Measurements from ENCODE around the gene RCAN1.
"Not testable (repeated sequence)": the region's sequence is repeated elsewhere in the genome, so short reads cannot be mapped to it uniquely, and the experiment has no call there.

RCAN1 gene

DNA sequence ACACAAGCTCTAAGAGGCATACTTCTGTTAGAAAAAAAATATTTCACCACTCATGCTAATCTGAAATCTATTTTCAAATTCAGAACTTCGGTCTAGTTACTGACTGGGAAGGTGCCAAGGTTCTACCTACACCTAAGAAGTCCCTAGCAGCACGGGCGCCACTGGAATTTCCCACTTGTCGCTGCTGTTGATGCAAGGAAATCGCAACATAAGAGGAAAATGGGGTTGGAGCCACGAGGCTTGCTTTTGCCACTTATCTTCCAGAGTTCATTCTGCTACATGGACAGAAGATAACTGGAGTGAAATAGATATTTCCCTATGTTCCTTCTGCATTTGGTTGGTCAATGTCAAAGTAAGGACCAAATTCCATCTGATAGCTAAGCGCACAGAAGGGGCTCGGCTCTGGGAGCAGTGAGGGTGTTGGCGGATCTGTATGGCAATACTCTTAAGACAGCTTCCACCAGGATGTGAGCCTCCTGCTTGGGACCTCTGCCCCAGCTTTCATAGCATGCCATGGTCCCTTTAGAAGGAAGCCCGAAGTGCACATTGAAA, 47.2 kb downstream of the RCAN1 start:
- no peaks in the 10 kb centered on the region for H3F3A ChIP-seq (ENCODE audit: control insufficient read depth, insufficient read depth)
- no peaks in the 10 kb centered on the region for H3K9me2 ChIP-seq (replicated peaks; ENCODE audit: control insufficient read depth, low read length)
- peak overlapping the region; percentile 7; the same call in 1 of the 2 replicates for H3K4me2 ChIP-seq (ENCODE audit: low read length)
- no peak overlapping the region for H3K27ac ChIP-seq (ENCODE audit: low read depth, low read length)
- H3K9me3 ChIP-seq (ENCODE audit: control insufficient read depth, insufficient read depth, low read length), result no peaks in the 10 kb centered on the region
- no peaks in the 10 kb centered on the region for H3K79me2 ChIP-seq (ENCODE audit: control insufficient read depth, low read length)
- no peak overlapping the region for H3K4me3 ChIP-seq (ENCODE audit: low read length)
- H3K27me3 ChIP-seq (ENCODE audit: control insufficient read depth, low read length), result no peaks in the 10 kb centered on the region
- no peaks in the 10 kb centered on the region for H3K36me3 ChIP-seq (ENCODE audit: control insufficient read depth, low read length)
- TF ChIP-seq, protein P1, sequence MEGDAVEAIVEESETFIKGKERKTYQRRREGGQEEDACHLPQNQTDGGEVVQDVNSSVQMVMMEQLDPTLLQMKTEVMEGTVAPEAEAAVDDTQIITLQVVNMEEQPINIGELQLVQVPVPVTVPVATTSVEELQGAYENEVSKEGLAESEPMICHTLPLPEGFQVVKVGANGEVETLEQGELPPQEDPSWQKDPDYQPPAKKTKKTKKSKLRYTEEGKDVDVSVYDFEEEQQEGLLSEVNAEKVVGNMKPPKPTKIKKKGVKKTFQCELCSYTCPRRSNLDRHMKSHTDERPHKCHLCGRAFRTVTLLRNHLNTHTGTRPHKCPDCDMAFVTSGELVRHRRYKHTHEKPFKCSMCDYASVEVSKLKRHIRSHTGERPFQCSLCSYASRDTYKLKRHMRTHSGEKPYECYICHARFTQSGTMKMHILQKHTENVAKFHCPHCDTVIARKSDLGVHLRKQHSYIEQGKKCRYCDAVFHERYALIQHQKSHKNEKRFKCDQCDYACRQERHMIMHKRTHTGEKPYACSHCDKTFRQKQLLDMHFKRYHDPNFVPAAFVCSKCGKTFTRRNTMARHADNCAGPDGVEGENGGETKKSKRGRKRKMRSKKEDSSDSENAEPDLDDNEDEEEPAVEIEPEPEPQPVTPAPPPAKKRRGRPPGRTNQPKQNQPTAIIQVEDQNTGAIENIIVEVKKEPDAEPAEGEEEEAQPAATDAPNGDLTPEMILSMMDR (IDR thresholded peaks at IDR 0.05; ENCODE audit: low read depth, low read length, poor library complexity, severe bottlenecking), result no peak
- no peak for TF ChIP-seq EZH2phosphoT487 (IDR thresholded peaks at IDR 0.05; ENCODE audit: borderline replicate concordance, low read length)
- no peaks in the 10 kb centered on the region for H4K20me1 ChIP-seq (ENCODE audit: control insufficient read depth, insufficient read depth, low read depth, low read length)
- H3K4me1 ChIP-seq (ENCODE audit: control insufficient read depth, low read length), result peaks cover 31% of the 10 kb centered on the region

- H3K27me3 ChIP-seq (ENCODE audit: control insufficient read depth, low read length), result no peaks in the 10 kb centered on the region
- 0 out of 2 replicates have a peak overlapping the region, but pooled peaks have one; percentile 1 for H3K4me3 ChIP-seq (ENCODE audit: low read length)
- H3K4me2 ChIP-seq (ENCODE audit: low read length), result peak overlapping the region; percentile 9; the same call in 1 of the 2 replicates
- no peaks in the 10 kb centered on the region for H4K20me1 ChIP-seq (ENCODE audit: control insufficient read depth, insufficient read depth, low read depth, low read length)
- no peaks in the 10 kb centered on the region for H3F3A ChIP-seq (ENCODE audit: control insufficient read depth, insufficient read depth)
- H3K27ac ChIP-seq (ENCODE audit: low read depth, low read length), result no peak overlapping the region
- H3K79me2 ChIP-seq (ENCODE audit: control insufficient read depth, low read length), result no peaks in the 10 kb centered on the region
- no peaks in the 10 kb centered on the region for H3K9me2 ChIP-seq (replicated peaks; ENCODE audit: control insufficient read depth, low read length)
- no peaks in the 10 kb centered on the region for H3K9me3 ChIP-seq (ENCODE audit: control insufficient read depth, insufficient read depth, low read length)
- H3K4me1 ChIP-seq (ENCODE audit: control insufficient read depth, low read length), result peaks cover 31% of the 10 kb centered on the region
- no peaks in the 10 kb centered on the region for H3K36me3 ChIP-seq (ENCODE audit: control insufficient read depth, low read length)
- TF ChIP-seq, protein P1 (IDR thresholded peaks at IDR 0.05; ENCODE audit: low read depth, low read length, poor library complexity, severe bottlenecking), result no peak
- no peak for TF ChIP-seq EZH2phosphoT487 (IDR thresholded peaks at IDR 0.05; ENCODE audit: borderline replicate concordance, low read length)
These were observed 49.7 kb downstream of the RCAN1 start for GRCh38 chr21:34565238-34565637.

GRCh38 chr21:34563370-34563769, 51.5 kb downstream of the RCAN1 start:
- not testable (repeated sequence) for H3K9me2 ChIP-seq (replicated peaks; ENCODE audit: control insufficient read depth, low read length); H3F3A ChIP-seq (ENCODE audit: control insufficient read depth, insufficient read depth); H4K20me1 ChIP-seq (ENCODE audit: control insufficient read depth, insufficient read depth, low read depth, low read length); H3K4me3 ChIP-seq (ENCODE audit: low read length); H3K4me2 ChIP-seq (ENCODE audit: low read length); H3K27ac ChIP-seq (ENCODE audit: low read depth, low read length); H3K9me3 ChIP-seq (ENCODE audit: control insufficient read depth, insufficient read depth, low read length); H3K36me3 ChIP-seq (ENCODE audit: control insufficient read depth, low read length); H3K79me2 ChIP-seq (ENCODE audit: control insufficient read depth, low read length); H3K27me3 ChIP-seq (ENCODE audit: control insufficient read depth, low read length)
- peaks cover 27% of the 10 kb centered on the region for H3K4me1 ChIP-seq (ENCODE audit: control insufficient read depth, low read length)

- Histone ChIP-seq H3F3A (ENCODE audit: control insufficient read depth, insufficient read depth) (no peaks in the 10 kb centered on the region), H3K4me3 (ENCODE audit: low read length) (no peak overlapping the region), H3K79me2 (ENCODE audit: control insufficient read depth, low read length) (no peaks in the 10 kb centered on the region), H3K9me3 (ENCODE audit: control insufficient read depth, insufficient read depth, low read length) (no peaks in the 10 kb centered on the region), H3K27ac (ENCODE audit: low read depth, low read length) (no peak overlapping the region), H3K36me3 (ENCODE audit: control insufficient read depth, low read length) (no peaks in the 10 kb centered on the region), H3K9me2 (replicated peaks; ENCODE audit: control insufficient read depth, low read length) (no peaks in the 10 kb centered on the region), H3K4me1 (ENCODE audit: control insufficient read depth, low read length) (peaks cover 19% of the 10 kb centered on the region), H4K20me1 (ENCODE audit: control insufficient read depth, insufficient read depth, low read depth, low read length) (no peaks in the 10 kb centered on the region), H3K27me3 (ENCODE audit: control insufficient read depth, low read length) (no peaks in the 10 kb centered on the region), H3K4me2 (ENCODE audit: low read length) (no peak overlapping the region)
- TF ChIP-seq, protein P1 (IDR thresholded peaks at IDR 0.05; ENCODE audit: low read depth, low read length, poor library complexity, severe bottlenecking), result no peak
- TF ChIP-seq EZH2phosphoT487 (IDR thresholded peaks at IDR 0.05; ENCODE audit: borderline replicate concordance, low read length), result no peak
These were observed 53.1 kb downstream of the RCAN1 start for GRCh38 chr21:34561806-34562205.
